SKM-1 treated with dmso at 0.1 percent for 144 hours (cell line): Measurements from ENCODE around the gene NBAS.

ENCODE experiments used
- DNase-seq: peaks from one replicate; lab custom pipeline; 2025; ENCODE audit not compliant: unreplicated experiment; lab: John Stamatoyannopoulos, UW

Gene NBAS

DNA sequence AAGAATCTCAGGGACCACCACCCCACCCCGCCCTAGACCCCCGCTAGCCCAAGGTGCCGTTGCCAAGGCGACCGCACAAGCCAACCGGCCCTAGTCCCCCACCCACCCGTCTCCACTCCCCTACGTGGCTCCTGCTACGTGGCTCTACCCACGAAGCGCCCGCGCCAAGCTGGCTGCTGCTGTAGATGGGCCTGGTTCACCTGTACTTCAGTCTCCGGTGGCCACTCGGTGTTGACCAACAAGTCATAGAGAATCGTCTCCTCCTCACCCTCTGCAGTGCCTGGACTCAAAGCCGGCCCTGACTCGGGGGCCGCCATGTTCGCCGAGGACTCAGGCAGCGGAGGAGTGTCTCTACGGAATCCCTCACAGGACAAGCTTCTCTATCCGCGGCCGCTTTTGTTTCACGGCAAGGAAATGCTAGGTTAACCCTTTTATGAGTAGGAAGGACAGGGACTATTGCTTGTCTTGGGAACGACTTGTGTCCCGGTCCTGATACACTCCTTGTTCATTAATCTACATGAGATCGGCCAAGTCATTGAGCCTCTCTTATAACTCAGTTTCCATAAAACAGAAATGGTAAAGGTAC is at the start of gene NBAS:
TSS of gene NBAS (minus strand) at position 347 of the 586 bp plus-strand sequence. CDS start at position 317, 30 bp downstream.
- peak; percentile 65 for DNase-seq

- DNase-seq = no peak
Observed at GRCh38 chr2:15610430-15610952, 49.4 kb upstream of the NBAS start.

- no peak for DNase-seq
Observed at GRCh38 chr2:15609341-15610042, 48.4 kb upstream of the NBAS start.

GRCh38 chr2:15608392-15608761 is 47.2 kb upstream of the NBAS start:
- no peak for DNase-seq

DNA sequence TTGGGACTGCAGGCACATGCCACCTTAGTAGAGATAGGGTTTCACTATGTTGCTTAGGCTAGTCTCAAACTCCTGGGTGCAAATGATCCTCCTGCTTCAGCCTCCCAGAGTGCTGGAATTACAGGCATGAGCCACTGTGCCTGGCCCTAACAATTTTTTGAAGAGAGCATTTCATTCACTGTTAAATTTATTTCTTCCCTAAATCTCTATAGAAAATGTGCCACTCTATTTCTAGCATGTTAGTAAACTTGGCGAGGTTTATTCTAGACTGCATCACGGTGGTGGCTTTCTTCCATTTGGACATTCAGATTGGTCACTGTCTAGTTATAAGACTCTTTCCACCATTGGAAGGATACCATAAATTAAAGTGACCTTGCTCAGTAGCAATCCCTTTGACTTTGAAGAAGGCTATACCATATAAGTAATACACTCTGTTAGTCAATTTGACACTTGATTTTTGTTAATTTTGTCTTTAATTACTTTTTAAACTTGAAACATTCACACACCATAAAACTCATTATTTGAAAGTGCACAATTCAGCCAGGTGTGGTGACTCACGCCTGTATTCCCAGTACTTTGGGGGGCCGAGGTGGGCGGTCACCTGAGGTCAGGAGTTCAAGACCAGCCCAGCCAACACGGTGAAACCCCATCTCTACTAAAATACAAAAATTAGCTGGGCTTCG is 46.7 kb upstream of the NBAS start:
- no peak for DNase-seq

DNA sequence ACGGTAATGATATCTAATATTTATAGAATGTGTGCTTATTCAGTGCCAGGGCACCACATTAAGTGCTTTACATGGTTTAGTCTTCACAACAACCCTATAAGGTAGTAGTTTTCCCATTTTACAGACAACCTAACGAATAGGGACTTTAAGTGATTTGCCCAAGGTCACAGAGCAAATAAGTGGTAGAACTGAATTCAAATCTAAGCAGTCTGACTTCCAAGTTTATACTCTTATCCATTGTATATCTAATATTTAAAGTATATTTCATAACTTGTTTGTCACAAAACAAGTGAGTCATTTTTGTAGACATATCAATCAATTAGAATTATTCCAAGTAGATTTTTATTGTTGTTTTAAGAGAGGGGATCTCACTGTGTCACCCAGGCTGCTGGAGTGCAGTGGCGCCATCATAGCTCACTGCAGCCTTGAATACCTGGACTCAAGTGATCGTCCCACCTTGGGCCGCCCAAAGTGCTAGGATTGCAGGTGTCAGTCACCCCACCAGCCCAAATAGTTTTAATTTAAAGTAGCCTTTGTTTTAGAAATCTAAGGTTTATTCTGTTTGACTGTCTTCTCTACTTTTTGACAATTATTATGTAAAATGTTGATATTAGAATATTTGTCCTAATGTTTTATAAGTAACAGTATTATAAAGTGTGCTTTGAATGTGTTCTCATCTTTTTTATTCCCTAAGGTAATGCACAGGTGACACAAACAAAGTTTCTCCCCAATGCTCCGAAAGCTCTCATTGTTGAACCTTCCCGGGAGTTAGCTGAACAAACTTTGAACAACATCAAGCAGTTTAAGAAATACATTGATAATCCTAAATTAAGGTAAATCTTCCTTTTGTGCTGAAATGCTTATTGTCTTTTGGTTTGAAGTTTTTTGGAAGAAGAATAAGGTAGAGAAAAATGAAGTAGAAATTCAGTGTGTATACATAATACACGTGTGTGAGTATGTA is 45.6 kb upstream of the NBAS start:
- DNase-seq = no peak

- DNase-seq = no peak
Observed at GRCh38 chr2:15605721-15606120, 44.6 kb upstream of the NBAS start.

- no peak for DNase-seq
Observed at GRCh38 chr2:15603948-15604347, 42.8 kb upstream of the NBAS start.

DNA sequence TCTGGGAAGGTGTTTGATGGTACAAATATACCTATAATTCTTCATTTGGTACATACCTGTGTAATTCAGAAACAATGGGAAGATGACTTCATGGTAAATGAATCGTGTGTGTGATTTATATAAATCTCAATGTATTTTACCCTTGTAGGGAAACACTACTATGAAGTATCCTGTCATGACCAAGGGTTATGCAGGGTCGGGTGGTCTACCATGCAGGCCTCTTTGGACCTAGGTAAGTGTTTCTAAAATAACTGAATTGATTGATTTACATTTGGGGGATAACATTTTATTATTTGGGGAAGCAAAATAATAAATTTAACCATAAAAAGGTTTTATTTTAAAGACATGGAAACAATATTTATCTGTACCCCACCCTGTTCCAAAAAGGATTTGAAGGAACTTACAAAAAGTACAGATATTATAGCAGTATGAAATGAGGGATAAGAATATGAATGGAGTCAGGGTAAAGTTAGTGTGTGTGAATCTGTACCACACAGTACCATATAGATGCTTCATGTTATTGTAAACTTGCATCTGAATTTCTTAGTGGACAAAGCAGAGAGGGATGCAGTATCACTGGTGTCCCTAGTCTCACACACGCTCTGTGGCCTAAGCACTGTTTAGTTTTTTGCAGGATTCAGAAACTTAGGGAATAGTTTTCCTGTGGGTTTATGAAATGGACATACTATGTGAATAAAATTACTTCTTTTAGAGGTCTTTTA is 42.1 kb upstream of the NBAS start:
- no peak for DNase-seq

GRCh38 chr2:15602393-15602792 is 41.3 kb upstream of the NBAS start:
- no peak for DNase-seq

GRCh38 chr2:15601681-15602080 is 40.5 kb upstream of the NBAS start:
- no peak for DNase-seq

GRCh38 chr2:15599994-15600393 is 38.9 kb upstream of the NBAS start:
- no peak for DNase-seq

DNA sequence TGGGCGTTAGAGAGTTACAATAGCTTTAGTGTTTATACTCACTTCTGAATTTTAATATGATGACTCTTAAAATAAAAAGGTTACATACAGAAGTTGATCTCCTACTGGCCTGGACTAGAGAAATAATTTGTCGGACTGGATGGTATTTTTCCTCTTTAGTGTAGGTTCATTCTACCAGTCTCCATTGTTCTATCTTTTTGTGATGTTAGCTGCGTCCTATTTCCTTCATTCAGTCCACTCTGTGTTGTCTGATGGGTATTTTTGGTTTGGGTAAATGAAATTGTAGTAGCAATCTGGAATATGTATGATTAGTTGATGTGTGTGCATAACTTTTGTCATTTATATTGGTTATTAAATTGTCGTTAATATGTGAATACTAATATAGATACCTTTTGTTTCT is 35.8 kb upstream of the NBAS start:
- no peak for DNase-seq

DNA sequence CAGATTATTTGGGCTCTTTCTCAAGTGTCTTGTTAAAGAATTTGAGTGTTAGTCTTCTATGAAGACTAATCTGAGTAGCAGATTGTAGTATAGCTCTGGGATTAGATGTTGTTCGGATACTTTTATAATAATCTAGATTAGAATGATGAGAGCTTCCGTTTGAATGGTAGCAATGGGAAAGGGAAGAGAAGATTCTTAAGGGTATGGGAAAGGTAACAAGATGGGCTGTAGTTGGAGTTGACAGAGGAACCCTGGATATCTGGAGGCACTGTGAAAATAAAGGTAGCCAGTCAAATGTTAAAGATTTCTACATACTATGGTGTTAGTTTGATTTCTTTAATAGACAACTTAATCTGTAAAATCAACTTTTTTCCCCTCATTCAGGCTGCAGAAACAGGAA is 35.2 kb upstream of the NBAS start:
- no peak for DNase-seq

DNA sequence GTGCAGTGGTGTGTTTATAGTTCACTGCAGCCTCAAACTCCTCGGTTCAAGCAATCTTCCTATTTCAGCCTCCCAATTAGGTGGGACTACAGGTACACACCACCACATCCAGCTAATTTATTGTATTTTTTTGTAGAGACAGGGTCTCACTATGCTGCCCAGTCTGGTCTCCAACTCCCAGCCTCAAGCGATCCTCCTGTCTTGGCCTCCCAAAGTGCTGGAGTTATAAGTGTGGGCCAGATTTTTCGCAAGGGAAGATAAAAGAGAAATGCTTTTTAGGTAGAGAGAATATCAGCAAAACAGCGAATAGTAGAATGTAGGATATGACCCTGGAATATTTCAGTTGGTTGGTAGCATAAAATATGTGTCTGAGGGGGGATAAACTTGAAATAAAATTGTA is 34.8 kb upstream of the NBAS start:
- no peak for DNase-seq

- DNase-seq = no peak
Observed at GRCh38 chr2:15595342-15595905, 34.3 kb upstream of the NBAS start.

GRCh38 chr2:15594291-15595256 is 33.4 kb upstream of the NBAS start:
- no peak for DNase-seq

DNA sequence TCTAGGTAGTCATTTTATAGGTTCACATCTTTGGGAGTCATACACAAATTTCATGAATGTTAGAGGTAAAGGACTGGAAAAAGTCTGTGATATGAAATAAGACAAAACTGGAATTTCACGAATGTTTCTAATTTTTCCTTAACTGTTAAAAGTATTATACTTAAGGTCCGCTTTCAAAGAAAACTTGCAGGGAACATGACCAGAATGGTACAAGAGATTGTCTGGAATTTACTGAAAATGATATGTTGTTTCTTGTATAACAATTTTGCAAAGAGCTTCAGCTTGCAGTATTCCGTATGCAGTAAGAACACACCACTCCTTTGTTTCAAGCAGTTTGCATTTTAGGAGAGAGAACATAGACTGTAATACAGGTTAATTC is 32.2 kb upstream of the NBAS start:
- no peak for DNase-seq
